Neural progenitor cell (in vitro differentiated cells): Measurements from ENCODE around the gene MYOZ1. TPM values are rescaled to one million over a fixed set of nuclear protein-coding genes. Genes with fewer than 3 reads are reported as not detected.

Source experiments
- DNase-seq: peaks from one replicate; pipeline ENCODE4 v3.0.0-alpha.2; 2016; ENCODE audit warnings: low spot score
- H2AFZ ChIP-seq: fragments of 200-600 bp; sonication (generic); replicated peaks from 2 replicates; pipeline ENCODE4 v1.6.1; 2016; ENCODE audit warnings: antibody characterized with exemption
- H3F3A ChIP-seq: fragments of 200-600 bp; sonication (generic); 2 replicates; pipeline ENCODE4 v1.6.1; 2016; ENCODE audit warnings: antibody characterized with exemption, low read depth
- H3K27ac ChIP-seq: fragments of 200-600 bp; sonication (generic); 2 replicates; pipeline ENCODE4 v1.5.1; 2016; ENCODE audit warnings: mild to moderate bottlenecking
- H3K27me3 ChIP-seq: fragments of 200-600 bp; sonication (generic); 2 replicates; pipeline ENCODE4 v1.6.1; 2016; ENCODE audit warnings: mild to moderate bottlenecking, moderate library complexity
- H3K36me3 ChIP-seq: fragments of 200-600 bp; sonication (generic); 2 replicates; pipeline ENCODE4 v1.5.1; 2016
- H3K4me1 ChIP-seq: fragments of 200-600 bp; sonication (generic); 2 replicates; pipeline ENCODE4 v1.6.1; 2016; ENCODE audit warnings: mixed run types
- H3K4me2 ChIP-seq: fragments of 200-600 bp; sonication (generic); 2 replicates; pipeline ENCODE4 v1.6.1; 2016
- H3K4me3 ChIP-seq: fragments of 200-600 bp; sonication (generic); 2 replicates; pipeline ENCODE4 v1.5.1; 2016
- H3K79me2 ChIP-seq: fragments of 200-600 bp; sonication (generic); 2 replicates; pipeline ENCODE4 v1.6.1; 2016; ENCODE audit warnings: low read depth
- H3K9ac ChIP-seq: fragments of 200-600 bp; sonication (generic); 2 replicates; pipeline ENCODE4 v1.6.1; 2016
- H3K9me3 ChIP-seq: fragments of 200-600 bp; sonication (generic); 2 replicates; pipeline ENCODE4 v1.5.1; 2016; ENCODE audit warnings: low read depth
- H4K20me1 ChIP-seq: fragments of 200-600 bp; sonication (generic); 2 replicates; pipeline ENCODE4 v1.6.1; 2016; ENCODE audit warnings: low read depth
- H3K27ac Mint-ChIP-seq: 3 replicates; pipeline ENCODE4 v1.8.0; 2021; ENCODE audit warnings: mixed read lengths
- H3K27me3 Mint-ChIP-seq: 2 replicates; pipeline ENCODE4 v1.8.0; 2022; ENCODE audit warnings: low read depth, mild to moderate bottlenecking, inconsistent platforms, moderate library complexity, mixed read lengths; ENCODE audit not compliant: insufficient read depth
- H3K36me3 Mint-ChIP-seq: 3 replicates; pipeline ENCODE4 v1.8.0; 2021; ENCODE audit warnings: mixed read lengths
- H3K4me1 Mint-ChIP-seq: 3 replicates; pipeline ENCODE4 v1.8.0; 2021; ENCODE audit warnings: mixed read lengths
- H3K4me3 Mint-ChIP-seq: 3 replicates; pipeline ENCODE4 v1.8.0; 2021; ENCODE audit warnings: mild to moderate bottlenecking, moderate library complexity, mixed read lengths
- H3K9me3 Mint-ChIP-seq: 3 replicates; pipeline ENCODE4 v1.8.0; 2020; ENCODE audit warnings: mixed read lengths
- EZH2 ChIP-seq: fragments of 200-600 bp; sonication (generic); IDR thresholded peaks from 2 replicates; pipeline ENCODE4 v1.6.1; 2017; ENCODE audit warnings: antibody characterized with exemption, mild to moderate bottlenecking, moderate library complexity
- EZH2phosphoT487 ChIP-seq: fragments of 200-600 bp; sonication (generic); IDR thresholded peaks from 2 replicates; pipeline ENCODE4 v1.6.1; 2017; ENCODE audit warnings: antibody characterized with exemption
- total RNA-seq: library from RNA; depleted of rRNA; stranded (reverse); fragments of >200 nt; gene quantifications from 2 replicates; pipeline ENCODE4 v1.2.3, GENCODE V29; 2015; ENCODE audit warnings: low replicate concordance
- TF ChIP-seq, protein P1 (sequence below): fragments of 200-600 bp; sonication (generic); IDR thresholded peaks from 2 replicates; pipeline ENCODE4 v1.5.1; 2017; ENCODE audit warnings: antibody characterized with exemption, mild to moderate bottlenecking

The MYOZ1 gene
- total RNA-seq, 1 donor from 2014 or later, result 1.2 TPM

DNA sequence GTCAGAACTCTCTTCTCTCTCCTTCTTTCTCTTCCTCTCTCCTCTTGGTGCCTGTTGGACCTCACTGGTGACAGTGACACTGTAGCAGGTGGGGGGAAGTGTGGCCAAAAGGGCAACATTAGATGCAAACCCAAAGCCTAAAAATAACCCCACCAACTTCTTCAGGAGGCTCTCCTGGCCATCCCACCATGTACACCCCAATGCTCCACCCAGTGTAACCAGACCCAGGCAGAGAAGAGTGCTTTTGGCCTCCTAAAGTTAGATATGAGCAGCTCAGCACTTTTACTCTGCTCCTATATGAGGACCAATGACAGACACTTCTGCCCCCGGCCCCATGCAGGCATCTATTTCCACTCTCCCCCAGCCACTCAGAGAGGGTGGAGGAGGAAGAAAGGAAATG lies 5.5 kb downstream of the MYOZ1 start:
- H3K9me3 ChIP-seq, result no peaks in the 10 kb centered on the region
- no peaks in the 10 kb centered on the region for H4K20me1 ChIP-seq
- DNase-seq, result no peak
- Mint-ChIP-seq H3K4me3 (no peak overlapping the region), H3K36me3 (no peaks in the 10 kb centered on the region), H3K9me3 (no peaks in the 10 kb centered on the region), H3K4me1 (no peaks in the 10 kb centered on the region), H3K27me3 (peaks cover 6% of the 10 kb centered on the region), H3K27ac (no peak overlapping the region)
- H3K4me1 ChIP-seq, result no peaks in the 10 kb centered on the region
- no peak overlapping the region for H3K4me3 ChIP-seq
- no peak overlapping the region for H3K9ac ChIP-seq
- no peak overlapping the region for H3K4me2 ChIP-seq
- TF ChIP-seq, protein P1, sequence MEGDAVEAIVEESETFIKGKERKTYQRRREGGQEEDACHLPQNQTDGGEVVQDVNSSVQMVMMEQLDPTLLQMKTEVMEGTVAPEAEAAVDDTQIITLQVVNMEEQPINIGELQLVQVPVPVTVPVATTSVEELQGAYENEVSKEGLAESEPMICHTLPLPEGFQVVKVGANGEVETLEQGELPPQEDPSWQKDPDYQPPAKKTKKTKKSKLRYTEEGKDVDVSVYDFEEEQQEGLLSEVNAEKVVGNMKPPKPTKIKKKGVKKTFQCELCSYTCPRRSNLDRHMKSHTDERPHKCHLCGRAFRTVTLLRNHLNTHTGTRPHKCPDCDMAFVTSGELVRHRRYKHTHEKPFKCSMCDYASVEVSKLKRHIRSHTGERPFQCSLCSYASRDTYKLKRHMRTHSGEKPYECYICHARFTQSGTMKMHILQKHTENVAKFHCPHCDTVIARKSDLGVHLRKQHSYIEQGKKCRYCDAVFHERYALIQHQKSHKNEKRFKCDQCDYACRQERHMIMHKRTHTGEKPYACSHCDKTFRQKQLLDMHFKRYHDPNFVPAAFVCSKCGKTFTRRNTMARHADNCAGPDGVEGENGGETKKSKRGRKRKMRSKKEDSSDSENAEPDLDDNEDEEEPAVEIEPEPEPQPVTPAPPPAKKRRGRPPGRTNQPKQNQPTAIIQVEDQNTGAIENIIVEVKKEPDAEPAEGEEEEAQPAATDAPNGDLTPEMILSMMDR, result no peak
- TF ChIP-seq EZH2phosphoT487 (no peak), EZH2 (no peak)
- H3K79me2 ChIP-seq, result no peaks in the 10 kb centered on the region
- no peaks in the 10 kb centered on the region for H3F3A ChIP-seq
- no peaks in the 10 kb centered on the region for H3K36me3 ChIP-seq
- no peak overlapping the region for H2AFZ ChIP-seq
- H3K27me3 ChIP-seq, result no peaks in the 10 kb centered on the region
- no peak overlapping the region for H3K27ac ChIP-seq

DNA sequence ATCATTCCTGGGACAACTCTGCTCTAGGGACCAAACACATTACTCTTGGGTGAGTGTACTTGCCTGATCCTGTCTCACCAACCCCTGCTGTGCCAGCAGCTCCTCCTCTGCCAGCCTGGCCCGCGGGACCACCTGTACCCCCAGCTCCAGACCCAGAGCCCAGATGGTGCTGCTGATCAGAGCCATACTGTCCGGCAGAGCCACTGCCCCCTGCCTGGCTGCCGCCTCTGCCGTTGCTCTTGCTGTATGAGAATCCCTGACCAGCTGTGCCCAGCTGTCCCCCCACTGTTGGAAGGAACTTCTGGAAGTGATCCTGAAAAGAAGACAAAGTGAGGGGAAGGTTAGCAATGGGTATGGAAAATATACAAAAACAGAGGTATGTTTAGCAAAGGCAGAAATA lies 6.9 kb downstream of the MYOZ1 start:
- no peaks in the 10 kb centered on the region for H3K4me1 ChIP-seq
- H3K9ac ChIP-seq, result no peak overlapping the region

DNA sequence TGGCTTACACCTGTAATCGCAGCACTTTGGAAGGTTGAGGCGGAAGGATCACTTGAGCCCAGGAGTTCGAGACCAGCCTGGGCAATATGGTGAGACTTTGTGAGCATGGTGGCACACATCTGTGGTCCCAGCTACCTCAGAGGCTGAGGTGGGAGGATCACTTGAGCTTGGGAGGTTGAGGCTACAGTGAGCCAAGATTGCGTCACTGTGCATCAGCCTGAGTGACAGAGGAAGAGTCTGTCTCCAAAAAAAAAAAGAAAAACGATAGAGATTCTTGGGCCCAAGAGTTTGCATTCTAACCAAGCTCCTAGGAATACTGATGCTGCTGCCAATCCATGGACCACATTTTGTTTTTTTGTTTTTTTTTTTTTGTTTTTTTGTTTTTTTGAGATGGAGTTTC lies 12.1 kb downstream of the MYOZ1 start:
- H3K4me2 ChIP-seq, result no peak overlapping the region
- H3K79me2 ChIP-seq, result peaks cover 25% of the 10 kb centered on the region
- Mint-ChIP-seq H3K4me1 (peaks cover 24% of the 10 kb centered on the region), H3K27ac (no peak overlapping the region), H3K4me3 (no peak overlapping the region), H3K36me3 (peaks cover 2% of the 10 kb centered on the region), H3K9me3 (no peaks in the 10 kb centered on the region), H3K27me3 (peaks cover 4% of the 10 kb centered on the region)
- peaks cover 20% of the 10 kb centered on the region for H3F3A ChIP-seq
- DNase-seq, result no peak
- H3K4me1 ChIP-seq, result peaks cover 11% of the 10 kb centered on the region
- no peak overlapping the region for H3K27ac ChIP-seq
- TF ChIP-seq EZH2 (no peak), EZH2phosphoT487 (no peak)
- TF ChIP-seq, protein P1, result no peak
- H4K20me1 ChIP-seq, result no peaks in the 10 kb centered on the region
- no peak overlapping the region for H3K9ac ChIP-seq
- no peak overlapping the region for H2AFZ ChIP-seq
- H3K27me3 ChIP-seq, result no peaks in the 10 kb centered on the region
- H3K4me3 ChIP-seq, result no peak overlapping the region
- H3K9me3 ChIP-seq, result no peaks in the 10 kb centered on the region
- H3K36me3 ChIP-seq, result no peaks in the 10 kb centered on the region

More for the DNA sequence above, 6.9 kb downstream of the MYOZ1 start:
- H3K27me3 ChIP-seq, result no peaks in the 10 kb centered on the region
- no peak overlapping the region for H3K27ac ChIP-seq
- no peaks in the 10 kb centered on the region for H3K9me3 ChIP-seq
- no peak overlapping the region for H2AFZ ChIP-seq
- no peak overlapping the region for H3K4me3 Mint-ChIP-seq
- H3K27me3 Mint-ChIP-seq, result peaks cover 6% of the 10 kb centered on the region
- no peaks in the 10 kb centered on the region for H4K20me1 ChIP-seq
- no peak overlapping the region for H3K4me2 ChIP-seq
- H3K4me1 Mint-ChIP-seq, result no peaks in the 10 kb centered on the region
- TF ChIP-seq EZH2phosphoT487, result no peak
- TF ChIP-seq EZH2, result no peak
- TF ChIP-seq, protein P1, result no peak
- H3K36me3 Mint-ChIP-seq, result no peaks in the 10 kb centered on the region
- no peaks in the 10 kb centered on the region for H3K79me2 ChIP-seq
- H3K4me3 ChIP-seq, result no peak overlapping the region
- no peaks in the 10 kb centered on the region for H3F3A ChIP-seq
- H3K27ac Mint-ChIP-seq, result no peak overlapping the region
- H3K36me3 ChIP-seq, result no peaks in the 10 kb centered on the region
- no peak for DNase-seq
- no peaks in the 10 kb centered on the region for H3K9me3 Mint-ChIP-seq
